Measurements from ENCODE around the gene C1QTNF2. TPM values are rescaled to one million over a fixed set of nuclear protein-coding genes. Genes with fewer than 3 reads are reported as not detected.

C1QTNF2 gene
- polyA plus RNA-seq, 3 donors, result 0.82 to 2.3 (median 1.3) TPM

DNA sequence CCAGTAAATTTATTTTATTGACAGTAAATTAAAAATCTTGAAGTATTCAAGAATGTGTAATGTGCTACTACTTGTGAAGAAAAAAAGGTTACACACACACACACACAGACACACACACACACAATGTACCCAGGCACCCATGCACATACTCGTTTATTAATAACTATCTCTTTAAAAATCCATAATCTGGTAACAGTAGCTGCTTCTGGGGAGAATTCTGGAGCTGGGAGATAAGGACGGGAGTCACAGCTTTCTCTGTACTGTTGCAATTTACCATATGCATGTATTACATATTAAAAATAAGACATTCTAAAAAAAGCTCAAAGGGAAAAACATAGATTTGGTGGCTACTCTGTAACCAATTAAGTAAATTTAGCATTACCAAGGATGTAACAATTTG lies 7.9 kb upstream of the C1QTNF2 start:
- no peak for DNase-seq (ENCODE audit: extremely low read depth in 1 of 11, low read depth in 9 of 11, low spot score in 4 of 11)

- DNase-seq (ENCODE audit: extremely low read depth in 1 of 11, low read depth in 9 of 11, low spot score in 4 of 11), result no peak
Measured at GRCh38 chr5:160377651-160378050, 7.2 kb upstream of the C1QTNF2 start.

GRCh38 chr5:160376416-160376815 lies 6.0 kb upstream of the C1QTNF2 start:
- DNase-seq (ENCODE audit: extremely low read depth in 1 of 11, low read depth in 9 of 11, low spot score in 4 of 11), result no peak

- no peak for DNase-seq (ENCODE audit: extremely low read depth in 1 of 11, low read depth in 9 of 11, low spot score in 4 of 11)
Measured at GRCh38 chr5:160375701-160376100, 5.3 kb upstream of the C1QTNF2 start.

- no peak for DNase-seq (ENCODE audit: extremely low read depth in 1 of 11, low read depth in 9 of 11, low spot score in 4 of 11)
Measured at GRCh38 chr5:160375166-160375565, 4.7 kb upstream of the C1QTNF2 start.

DNA sequence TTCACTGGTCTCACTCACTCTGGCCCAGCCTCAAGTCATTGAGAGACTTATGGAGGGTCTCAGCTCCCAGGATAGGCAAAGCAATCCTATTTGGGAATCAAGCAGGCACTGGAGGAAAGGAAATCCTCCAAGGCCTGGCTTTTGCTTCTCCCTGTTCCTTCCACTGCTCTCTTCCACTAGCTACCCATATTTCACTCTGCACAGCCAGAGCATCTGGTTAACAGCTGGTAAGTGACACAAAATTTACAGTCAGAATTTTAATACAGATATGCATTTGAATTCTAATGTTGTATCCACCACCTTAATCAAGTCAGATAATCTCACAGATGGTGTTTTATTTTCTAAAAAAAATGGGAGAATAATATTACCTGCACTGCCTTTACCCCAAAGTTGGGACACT lies 868 bp upstream of the C1QTNF2 start:
- no peak for DNase-seq (ENCODE audit: extremely low read depth in 1 of 11, low read depth in 9 of 11, low spot score in 4 of 11)

DNA sequence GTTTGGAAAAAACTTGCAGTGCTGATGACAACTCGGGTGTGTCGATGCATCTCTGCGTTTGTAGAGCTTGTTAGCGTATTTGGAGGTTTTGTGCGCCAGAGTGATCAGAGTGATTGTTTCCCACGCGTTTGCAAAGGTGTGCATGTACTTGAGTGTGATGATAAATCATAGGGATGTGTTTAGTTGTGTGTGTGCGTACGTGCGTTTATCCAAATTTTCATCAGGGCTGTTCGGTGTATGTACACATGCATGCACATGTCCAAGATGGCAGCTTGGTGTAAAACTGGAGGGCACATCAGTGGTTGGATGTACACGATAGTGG lies 248 bp upstream of the C1QTNF2 start:
- peak in 1 of 11 donors; percentile 41 for DNase-seq (ENCODE audit: extremely low read depth in 1 of 11, low read depth in 9 of 11, low spot score in 4 of 11)

DNA sequence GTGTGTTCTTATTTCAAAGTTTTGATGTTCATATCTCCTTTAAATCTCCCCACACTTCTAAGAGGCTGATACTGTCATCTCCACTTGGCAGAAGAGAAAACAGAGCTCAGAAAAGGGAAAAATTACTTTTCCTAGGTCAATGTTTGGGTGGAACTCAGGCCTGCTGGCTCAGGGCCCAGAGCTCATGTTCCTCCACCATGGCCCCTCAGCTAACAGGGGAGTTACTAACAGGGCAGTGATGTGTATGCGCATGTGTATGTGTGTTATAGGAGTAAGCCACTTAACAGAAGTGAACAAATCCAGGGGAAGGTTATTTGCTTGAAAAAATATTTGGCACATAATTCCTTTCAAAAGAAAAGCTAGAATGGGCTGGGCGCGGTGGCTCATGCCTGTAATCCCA lies 2.5 kb downstream of the C1QTNF2 start:
- no peak for DNase-seq (ENCODE audit: extremely low read depth in 1 of 11, low read depth in 9 of 11, low spot score in 4 of 11)

DNA sequence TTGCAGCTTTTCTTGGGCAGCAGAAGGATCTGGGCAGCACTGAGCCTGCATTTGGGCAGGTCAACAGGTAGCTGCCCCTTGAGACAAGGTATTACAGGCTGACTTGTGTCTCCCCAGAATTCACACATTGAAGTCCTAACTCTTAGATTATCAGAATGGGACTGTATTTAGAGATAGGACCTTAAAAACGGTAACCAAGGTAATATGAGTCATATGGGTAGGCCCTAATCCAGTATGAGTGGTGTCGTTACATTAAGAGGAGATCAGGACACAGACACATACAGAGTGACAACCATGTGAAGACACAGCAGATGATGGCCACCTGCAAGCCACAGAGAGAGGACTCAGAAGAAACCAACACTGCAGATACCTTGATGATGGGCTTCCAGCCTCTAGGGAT lies 3.2 kb downstream of the C1QTNF2 start:
- no peak for DNase-seq (ENCODE audit: extremely low read depth in 1 of 11, low read depth in 9 of 11, low spot score in 4 of 11)

DNA sequence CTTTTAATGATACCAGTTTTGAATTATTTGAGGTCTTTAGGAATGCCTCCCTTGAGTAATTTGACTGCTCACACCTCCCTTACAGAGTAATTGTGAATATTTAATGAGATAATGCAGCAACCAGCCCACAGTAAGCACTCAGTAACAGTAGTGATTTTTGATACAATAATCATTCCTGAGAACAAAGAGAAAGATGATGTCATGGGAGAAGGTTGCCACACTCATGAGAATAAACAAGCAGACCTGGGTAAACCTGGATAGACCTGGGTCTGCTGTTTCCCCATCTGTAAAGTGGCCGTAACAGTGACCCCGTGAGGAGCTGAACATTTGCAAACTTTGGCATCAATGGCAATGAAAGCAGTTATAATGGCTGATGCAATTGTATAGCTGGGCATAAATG lies 4.2 kb downstream of the C1QTNF2 start:
- no peak for DNase-seq (ENCODE audit: extremely low read depth in 1 of 11, low read depth in 9 of 11, low spot score in 4 of 11)

DNA sequence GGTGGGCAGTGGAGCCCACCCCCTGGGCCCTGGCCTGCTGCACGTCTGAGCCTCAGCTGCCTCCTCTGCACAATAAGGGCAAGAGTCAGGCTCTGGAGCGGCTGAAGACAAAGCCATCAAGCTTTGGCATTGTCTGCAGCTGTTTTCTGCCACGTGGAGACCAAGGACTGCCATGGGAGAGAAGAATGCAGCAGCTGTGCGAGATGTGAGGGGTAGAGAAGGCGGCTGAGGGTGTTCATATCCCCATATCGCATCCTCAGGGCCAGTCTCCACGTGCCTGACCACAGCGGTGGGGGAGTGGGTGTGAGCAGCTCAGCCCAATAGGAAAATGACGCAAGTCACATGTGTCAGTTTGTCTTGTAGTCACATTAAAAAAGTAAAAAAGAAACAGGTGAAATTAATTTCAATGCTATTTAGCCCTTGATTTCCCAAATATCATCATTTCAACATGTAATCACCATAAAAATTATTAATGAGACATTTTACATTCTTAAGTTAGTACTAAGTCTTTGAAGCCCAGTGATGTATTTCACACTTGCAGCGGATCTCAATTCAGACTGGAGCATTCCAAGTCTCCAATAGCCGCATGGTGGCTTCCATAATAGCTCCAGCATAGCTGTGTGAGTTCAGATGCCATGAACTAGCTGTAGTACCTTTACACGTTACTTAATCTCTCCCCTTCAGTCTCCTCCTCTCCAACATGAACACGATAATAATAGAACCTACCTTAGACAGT lies 6.6 kb downstream of the C1QTNF2 start:
- no peak for DNase-seq (ENCODE audit: extremely low read depth in 1 of 11, low read depth in 9 of 11, low spot score in 4 of 11)

DNA sequence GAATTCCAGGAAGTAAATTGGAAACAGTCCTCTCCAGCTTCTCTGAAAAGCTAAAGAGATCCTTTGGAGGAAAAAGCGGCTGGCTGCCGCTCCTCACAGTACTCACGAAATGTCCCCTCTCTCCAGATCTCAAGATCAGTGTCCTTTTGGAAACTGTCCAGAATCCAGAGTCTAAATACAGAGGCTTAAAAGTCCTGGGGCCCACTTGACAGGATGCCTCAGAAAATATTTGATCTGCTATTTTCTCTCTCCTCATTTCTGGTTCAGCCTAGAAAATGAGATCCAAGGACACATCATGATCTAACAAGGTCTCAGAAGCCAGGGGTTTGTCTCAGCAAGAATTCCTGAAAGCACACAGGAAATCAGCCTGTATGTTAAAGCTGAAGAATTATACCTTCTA lies 7.2 kb downstream of the C1QTNF2 start:
- peak in 1 of 11 donors; percentile 22 for DNase-seq (ENCODE audit: extremely low read depth in 1 of 11, low read depth in 9 of 11, low spot score in 4 of 11)

DNA sequence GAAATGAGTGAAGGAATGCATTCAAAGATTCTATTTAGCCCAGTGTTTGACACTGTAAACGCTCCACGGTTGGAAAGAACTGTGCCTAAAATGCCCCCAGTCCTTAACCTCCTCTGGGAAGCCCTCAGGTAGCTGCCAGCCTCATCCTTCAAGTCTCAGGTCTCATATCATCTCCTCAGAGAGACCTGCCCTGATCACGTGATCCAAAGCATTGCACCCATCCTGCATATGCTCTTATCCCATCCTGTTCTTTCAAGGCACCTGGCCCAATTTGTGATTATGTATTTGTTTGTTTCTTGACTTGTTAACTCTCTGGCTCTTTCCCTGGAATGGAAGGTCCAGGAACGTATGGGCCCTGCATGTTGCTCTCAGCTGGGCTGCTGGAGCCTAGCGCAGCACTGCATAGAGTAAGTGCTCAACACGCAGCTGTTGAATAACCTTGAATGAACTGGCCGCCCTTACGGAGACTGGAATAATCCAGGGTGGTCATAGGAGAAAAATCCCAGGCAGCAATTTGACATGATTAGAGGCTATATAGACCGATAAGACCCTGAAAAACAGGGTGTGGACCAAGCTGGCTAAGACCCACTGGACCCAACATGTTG lies 8.7 kb downstream of the C1QTNF2 start:
- no peak for DNase-seq (ENCODE audit: extremely low read depth in 1 of 11, low read depth in 9 of 11, low spot score in 4 of 11)

DNA sequence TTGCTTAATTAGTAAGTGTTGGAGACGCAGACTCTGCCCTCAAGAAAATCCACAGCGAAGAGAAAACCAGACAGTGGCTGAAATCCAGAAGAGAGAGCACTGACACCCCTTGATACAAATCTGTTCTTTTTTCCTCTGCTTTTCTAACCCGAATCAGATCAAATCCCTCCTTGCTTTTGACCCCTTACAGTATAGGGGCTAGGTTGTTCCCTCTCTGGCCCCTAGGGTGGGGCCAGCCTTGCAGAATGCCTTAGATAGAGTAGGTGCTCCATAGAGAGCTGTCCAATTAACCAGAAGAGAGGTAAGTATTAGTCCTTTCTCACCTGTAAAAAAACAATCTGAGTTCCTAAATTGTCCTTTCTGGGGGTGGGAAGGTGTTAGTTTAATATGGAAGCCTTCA lies 10.1 kb downstream of the C1QTNF2 start:
- DNase-seq (ENCODE audit: extremely low read depth in 1 of 11, low read depth in 9 of 11, low spot score in 4 of 11), result no peak

DNA sequence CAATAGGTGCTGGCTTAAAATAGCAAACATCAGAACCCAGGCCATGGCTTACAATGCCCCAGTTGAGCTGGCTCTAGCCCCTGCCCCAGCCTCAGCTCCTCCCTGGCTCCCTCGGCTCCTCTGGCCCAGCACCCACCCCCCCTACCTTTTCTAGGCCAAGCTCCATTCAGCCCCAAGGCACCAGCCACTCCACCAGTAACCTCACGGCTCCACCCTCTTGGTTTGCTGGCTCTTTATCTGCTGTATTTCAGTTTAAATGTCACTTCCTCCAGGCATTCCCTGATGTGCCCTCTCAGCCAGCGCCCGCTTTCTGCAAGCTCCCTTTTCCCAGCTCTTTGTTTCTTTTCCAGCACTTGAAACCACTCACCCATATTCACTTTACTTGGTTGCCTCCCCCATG lies 10.6 kb downstream of the C1QTNF2 start:
- no peak for DNase-seq (ENCODE audit: extremely low read depth in 1 of 11, low read depth in 9 of 11, low spot score in 4 of 11)

- DNase-seq (ENCODE audit: extremely low read depth in 1 of 11, low read depth in 9 of 11, low spot score in 4 of 11), result no peak
Measured at GRCh38 chr5:160359242-160359641, 11.2 kb downstream of the C1QTNF2 start.

- no peak for DNase-seq (ENCODE audit: extremely low read depth in 1 of 11, low read depth in 9 of 11, low spot score in 4 of 11)
Measured at GRCh38 chr5:160357861-160358411, 12.5 kb downstream of the C1QTNF2 start.

GRCh38 chr5:160357394-160357793 lies 13.0 kb downstream of the C1QTNF2 start:
- no peak for DNase-seq (ENCODE audit: extremely low read depth in 1 of 11, low read depth in 9 of 11, low spot score in 4 of 11)

- no peak for DNase-seq (ENCODE audit: extremely low read depth in 1 of 11, low read depth in 9 of 11, low spot score in 4 of 11)
Measured at GRCh38 chr5:160356550-160357347, 13.7 kb downstream of the C1QTNF2 start.

DNA sequence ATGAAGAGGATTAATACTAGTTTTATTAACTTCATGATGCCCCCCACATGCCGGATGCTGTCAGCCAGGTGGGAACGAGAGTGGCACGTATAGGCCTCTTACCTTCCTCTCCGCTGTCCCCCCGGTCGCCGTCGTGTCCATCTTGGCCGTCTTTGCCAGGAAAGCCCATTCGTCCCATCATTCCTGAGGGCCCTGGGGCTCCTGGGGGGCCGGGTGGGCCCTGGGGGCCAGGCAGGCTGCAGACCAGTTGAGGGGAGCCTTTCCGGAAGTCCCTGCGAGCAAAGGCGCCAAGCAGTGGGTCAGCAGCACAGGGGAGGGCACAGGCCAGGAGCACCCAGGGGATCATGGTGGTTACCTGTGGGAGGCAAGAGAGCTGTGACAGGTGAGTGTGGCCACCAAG lies 15.8 kb downstream of the C1QTNF2 start:
- no peak for DNase-seq (ENCODE audit: extremely low read depth in 1 of 11, low read depth in 9 of 11, low spot score in 4 of 11)
